GM19397 (cell line): Measurements from ENCODE around the gene CEBPA.

Source experiments
- ATAC-seq: cut with Tn5 transposase; IDR thresholded peaks from one replicate; pipeline ENCODE4 v1.9.1; 2021; ENCODE audit warnings: mild to moderate bottlenecking, moderate library complexity; ENCODE audit not compliant: unreplicated experiment

The CEBPA gene

DNA sequence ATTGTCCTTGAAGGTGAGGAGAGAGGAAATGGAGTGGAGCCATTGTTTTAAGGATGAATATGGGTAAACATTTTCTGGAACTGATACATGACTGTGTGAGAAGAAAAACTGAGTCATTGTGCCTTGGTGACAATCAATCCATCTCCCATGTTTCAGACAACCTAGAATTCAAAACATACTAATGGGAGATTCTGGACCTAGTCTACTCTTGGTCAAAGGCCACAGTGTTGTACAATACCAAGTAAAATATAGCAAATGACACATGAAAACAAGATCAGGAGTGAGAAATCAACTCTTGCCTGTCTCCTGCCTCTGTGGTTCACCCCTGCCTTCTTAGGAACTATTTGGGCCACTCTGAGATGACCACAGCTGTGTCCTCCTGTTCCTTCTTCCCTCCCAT, 13.1 kb downstream of the CEBPA start:
- ATAC-seq = no peak

DNA sequence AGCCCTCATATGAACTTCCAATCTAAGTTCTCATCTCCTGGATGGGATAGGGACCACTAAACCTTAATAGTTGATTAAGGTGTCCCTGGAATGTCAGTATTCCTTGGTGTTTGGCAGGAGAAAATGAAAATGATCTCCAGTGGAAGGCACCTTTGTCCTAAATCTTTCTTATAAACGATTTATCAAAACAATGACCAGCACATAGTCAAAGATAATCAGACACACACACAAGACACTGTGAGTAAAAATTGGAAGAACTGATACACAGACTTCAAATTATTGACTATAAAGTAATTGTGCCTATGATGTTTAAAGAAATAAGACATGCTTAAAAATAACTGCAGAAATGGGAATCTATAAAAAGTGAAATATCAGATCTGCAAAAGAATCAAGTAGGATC, 13.7 kb downstream of the CEBPA start:
- ATAC-seq = no peak

DNA sequence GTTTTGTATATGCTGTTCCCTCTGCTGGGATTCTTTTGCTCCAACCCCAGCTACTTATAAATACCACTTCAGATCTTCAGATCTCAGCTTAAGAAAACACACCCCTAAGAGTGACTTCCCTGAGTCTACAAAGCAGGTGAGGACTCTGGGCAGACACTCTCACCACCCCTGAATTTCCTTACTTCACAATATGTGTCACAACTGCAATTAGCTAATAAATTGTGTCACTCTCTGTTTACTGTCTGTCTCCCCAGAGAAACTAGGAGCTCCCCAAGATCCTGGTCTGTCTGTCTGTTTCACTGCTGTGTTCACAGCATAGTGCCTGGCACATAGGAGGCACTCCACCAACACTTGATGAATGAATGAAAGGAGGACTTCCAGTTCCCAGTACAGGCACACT, 14.4 kb downstream of the CEBPA start:
- no peak for ATAC-seq

DNA sequence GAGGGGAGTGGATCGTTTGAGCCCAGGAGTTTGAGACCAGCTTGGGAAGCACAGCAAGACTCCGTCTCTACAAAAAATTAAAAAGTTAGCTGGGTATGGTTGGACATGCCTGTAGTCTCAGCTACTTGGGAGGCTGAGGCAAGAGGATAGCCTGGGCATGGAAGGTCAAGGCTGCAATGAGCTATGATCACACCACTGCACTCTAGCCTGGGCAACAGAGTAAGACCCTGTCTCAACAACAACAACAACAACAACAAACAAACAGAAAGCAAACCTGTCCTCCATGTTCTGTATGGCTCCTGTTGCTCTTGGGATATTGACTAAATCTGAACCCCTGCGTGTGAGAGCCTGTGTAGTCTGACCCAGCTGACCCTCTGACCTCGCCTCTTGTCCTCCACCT, 14.9 kb downstream of the CEBPA start:
- ATAC-seq = no peak

DNA sequence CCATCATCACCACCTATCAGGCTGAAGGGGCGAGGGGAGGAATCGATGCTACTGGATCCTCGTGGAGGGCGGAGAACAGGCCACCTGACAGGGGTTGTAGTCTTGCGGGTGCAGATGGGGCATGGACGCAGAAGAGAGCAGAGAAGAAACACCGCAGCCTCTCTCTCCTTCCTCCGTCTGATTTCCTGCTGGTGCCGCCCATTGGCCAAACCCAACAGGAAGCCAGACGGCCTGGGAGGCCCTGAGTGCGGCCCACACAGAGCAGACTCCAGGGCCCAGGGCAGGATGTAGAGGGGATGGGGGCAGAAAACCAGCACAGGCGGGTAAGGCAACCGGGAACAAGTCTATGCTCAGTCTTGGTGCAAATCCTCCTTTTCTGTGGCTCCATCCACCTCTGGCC, 15.4 kb downstream of the CEBPA start:
- no peak for ATAC-seq

DNA sequence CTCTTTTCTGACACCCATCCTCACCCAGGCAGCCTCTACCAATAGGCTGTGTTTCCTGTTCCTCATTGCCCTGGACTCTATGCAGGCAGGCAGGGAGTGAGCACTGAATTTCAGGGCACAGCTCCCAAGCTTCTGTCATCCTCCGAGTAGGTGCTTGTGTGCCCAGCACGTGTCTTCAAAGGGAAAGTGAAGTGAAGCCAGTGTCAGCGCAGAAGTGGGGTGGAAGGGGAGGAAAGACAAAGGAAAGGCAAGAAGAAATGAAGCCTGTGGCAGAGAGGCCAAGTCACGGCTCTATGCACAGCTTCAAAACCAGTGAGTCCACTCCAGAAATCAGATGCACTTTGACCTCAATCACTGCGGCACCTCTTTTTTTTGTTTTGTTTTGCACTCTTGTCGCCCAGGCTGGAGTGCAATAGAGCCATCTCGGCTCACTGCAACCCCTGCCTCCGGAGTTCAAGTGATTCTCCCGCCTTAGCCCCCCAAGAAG, 16.9 kb downstream of the CEBPA start:
- no peak for ATAC-seq

DNA sequence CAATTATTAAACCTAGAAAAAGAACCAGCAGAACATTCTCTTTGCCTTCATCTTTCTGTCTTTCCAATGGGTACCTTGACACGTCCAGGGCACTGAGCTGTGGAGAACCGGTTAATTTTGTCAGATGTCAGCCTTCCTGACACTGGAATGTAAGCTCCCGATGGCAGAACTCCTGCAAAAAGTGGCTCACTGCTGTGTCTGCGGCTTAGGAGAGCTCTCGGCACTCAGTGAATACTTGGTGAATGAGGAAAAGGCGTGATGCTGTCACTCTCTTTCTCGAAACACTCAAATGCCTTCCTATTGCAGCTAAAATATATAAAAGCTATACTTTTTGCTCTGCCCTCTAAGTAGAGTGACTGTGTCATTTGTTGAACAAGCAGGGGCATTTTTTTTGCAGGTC, 17.6 kb downstream of the CEBPA start:
- no peak for ATAC-seq

DNA sequence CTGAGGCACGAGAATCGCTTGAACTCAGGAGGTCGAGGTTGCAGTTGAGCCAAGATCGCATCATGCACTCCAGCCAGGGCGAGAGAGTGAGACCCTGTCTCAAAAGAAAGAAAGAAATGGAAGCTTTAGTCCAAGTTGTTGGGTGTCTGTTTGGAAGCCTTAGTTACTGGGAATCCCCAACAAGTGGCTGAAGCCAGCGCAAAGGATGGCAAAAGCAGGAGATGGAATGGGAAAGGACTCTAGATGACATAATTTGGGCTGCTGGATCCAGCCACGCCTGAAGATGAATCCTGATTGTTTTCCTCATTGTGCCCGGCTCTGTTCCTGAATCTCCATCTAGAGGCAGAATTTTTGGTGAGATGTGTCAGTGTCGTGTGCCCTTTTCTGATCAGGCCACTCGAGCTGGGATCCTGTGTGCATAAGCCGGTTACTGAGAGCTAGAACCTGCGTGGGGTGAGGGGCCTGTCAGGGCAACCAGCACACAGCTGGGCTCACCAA, 18.1 kb downstream of the CEBPA start:
- no peak for ATAC-seq

DNA sequence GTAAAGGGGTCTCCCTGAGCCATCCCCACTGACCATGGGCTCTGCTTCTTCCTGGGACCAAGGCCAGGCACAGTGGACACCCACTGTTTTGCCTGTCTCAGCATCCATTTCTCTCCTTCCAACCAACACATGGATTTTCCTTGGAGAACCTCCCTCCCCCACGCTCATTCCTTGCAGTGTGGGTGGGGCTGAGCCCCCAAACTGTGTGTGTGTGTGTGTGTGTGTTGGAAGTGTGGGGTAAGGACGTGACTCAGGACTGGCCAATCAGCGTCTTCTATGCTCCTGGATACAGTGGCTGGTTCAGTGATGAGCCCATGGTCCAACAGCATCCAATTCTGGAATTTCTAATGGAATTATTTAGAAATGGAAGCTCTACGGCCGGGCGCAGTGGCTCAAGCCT, 18.7 kb downstream of the CEBPA start:
- no peak for ATAC-seq

DNA sequence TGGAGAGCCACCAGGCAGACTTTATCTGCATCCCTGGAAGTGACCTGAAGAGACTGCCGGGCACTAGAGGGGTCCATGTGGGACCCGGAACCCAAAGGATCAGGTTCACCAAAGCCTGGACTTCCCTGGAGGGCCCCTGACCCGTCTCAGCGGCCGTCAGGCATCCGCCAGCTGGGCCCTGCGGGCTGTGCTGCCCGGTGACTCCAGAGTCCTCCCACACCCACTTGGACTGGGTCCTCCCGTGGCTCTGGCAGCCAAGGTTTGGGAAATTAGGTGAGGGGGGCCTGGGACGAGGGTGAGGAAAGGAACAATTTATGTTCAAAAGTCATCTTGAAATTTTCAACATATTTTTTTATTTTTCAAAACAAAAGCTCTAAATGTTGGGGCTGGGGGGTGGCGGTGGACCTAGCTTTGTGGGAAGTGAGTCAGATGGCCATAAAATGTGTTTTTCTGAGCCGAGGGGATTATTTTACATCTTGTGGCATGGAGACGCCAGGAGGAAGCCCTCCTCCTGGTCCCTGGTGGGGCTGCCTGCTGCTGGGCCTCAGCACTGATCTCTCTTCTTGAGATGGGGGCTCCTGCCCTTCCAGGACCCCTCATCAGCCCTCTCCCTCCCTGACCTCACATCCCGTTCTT, 20.2 kb downstream of the CEBPA start:
- no peak for ATAC-seq

DNA sequence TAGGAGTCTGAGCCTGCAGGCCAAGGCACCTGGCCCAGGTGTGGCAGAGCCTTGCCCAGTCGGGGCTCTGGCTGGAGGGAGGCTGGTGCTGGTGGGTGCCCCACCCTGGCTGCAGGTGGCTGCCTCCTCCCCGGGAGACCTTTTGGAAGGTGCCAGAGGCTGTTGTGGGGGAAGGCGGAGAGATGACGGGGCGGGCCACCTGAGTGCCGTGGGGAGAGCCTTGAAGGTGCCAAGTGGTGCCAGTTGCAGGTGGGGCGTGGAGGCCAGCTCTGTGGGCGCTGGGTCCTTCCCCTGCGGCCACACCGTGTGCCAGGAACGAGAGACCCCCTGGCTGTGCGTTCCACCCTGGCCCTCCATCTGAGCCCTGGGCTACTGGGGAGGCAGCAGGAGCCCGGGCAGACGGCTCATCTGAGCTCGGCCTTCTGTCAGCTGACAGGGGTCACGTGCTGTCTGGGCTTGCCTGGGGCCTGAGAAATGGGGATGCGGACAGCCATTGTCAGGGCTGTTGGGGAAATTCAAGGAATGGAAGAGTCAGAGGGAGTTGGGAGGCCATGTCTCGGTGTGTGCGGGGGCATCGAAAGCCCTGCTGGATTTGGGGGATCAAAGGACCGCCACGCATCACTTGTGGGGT, 20.9 kb downstream of the CEBPA start:
- no peak for ATAC-seq

DNA sequence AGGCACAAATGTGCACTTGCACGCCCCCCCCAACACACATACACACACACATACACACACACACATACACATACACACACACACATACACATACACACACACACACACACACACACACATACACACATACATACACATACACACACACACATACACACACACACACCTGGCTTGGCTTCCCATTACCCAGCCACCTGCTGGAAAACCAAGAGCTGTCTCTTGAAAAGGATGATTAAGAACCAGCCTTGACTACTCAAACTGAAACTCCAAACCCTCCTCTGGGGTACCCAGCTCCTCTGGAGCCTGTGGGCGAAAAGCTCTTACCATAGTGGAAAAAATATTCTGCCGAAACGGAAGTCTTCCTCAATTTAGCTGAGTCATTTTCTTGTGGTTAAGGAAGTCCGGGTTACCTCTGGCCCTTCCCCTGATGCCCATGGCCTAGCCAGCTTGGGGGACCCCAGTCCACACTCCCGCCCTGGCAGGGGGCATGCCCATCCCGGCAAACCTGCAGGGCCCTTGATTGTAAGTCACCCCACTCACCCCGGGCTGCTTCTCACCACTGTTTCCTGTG, 21.9 kb downstream of the CEBPA start:
- ATAC-seq = peak; percentile 70

DNA sequence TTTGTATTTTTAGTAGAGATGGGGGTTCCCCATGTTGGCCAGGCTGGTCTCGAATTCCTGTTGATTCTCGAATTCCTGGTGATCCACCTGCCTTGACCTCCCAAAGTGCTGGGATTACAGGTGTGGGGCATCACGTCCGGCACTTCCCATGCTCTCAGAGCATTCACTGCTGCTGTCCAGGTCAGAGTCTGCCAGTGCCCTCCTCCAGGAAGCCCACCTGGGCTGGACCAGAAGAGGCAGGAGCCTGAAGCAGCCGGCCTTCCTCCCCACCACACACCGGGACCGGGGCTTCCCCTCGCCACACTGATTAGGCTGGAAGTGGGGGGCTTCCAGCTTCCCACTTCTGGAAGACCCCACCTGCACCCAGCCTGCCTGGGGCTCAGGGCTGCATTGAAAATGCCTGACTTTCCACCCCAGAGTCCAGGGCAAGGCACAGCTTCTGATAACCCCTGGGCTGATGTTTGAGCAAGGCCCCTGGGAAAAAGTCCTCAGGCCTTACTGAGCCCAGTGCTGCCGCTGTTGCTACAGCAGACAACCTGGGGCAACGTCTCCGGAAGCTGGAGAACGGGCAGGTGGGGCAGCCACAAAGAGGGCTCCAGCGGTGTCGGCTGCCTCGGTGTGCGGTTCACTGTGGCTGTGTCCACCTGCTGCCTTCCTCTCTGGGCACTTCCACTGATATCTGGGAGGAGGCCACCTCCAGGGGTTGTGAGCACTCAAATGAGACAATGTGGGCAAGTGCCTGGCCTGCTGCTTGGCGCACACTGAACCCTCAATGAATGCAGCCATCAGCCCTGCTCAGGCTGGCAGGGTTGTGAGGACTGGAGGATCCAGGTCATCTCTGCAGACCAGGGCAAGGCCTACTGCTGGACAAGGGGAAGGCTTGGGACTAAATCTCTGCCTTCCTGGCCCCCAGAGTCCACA, 22.6 kb downstream of the CEBPA start:
- no peak for ATAC-seq

DNA sequence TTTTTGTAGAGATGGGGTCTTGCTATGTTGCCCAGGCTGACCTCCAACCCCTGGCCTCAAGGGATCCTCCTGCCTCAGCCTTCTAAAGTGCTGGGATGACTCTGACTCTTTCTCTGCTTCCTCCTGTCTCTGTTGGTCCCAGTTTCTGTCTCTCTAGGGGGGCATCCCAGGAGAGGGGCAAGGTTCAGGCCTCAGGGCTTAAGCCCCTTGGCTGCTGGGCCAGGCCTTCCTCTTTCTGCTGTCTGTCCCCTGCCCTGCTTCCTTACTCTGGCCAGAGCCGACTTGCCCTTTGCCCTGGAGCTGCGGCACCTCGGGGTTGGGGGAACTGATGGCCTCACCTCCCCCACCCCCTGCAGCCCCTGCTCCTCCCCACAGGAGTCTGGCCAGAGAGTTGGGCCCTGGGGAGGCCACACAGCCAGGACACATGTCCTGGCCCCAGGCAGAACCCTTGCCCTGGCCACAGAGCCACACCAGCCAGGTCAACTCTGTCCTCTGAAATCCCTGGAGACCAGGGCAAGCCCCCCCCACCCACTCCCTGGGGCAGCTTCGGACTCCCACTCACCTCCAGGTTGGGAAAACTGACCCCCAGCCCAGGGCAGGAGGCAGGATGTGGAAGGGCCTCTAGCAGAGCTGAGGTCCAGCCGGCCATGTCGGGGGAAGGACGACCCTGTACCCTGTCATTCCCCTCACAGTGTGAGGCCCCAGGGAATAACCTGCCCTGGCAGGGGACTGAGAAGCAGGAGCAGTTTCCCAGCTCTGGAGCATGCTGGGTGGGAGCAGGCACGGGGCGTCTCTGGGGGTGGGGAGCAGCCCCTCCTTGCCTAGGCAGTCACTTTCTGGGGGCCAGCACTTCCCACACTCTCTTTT, 23.7 kb downstream of the CEBPA start:
- no peak for ATAC-seq

DNA sequence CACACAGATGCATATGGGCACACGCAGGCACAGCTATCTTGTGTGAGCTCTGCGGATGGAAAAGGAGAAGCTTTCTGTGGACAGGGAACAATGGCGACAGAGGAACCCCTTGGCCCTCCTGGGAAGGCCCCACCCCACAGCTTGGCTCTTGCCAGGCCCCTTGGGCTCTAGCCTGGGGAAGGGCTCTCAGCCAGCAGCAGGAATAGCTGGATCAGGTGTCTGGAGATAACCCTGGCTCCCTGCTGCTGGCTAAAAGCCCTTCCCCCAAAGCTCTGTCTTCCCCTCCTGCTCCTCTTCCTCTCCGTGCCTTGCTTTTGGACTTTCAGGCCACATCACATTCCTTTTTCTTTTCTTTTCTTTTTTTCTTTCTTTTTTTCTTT, 24.3 kb downstream of the CEBPA start:
- ATAC-seq = no peak

DNA sequence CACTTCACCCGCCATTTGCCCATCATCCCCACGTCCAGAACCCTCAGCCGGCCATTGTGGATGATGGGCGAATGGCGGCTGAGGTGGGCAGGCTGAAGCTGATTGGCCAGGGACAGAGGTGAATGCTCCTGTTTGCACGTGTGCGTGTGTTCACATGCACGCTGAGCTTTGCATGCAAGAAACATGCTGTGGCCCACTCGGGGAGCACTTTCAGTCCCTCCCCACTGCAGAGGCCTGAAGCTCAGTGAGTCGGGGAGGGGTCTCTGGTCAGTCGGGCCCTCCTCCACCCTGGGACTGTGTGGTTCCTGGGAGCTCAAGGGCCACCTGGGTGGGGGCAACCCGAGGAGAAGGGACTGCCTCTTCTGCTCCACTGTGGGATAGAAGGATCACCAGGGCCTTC, 24.9 kb downstream of the CEBPA start:
- ATAC-seq = no peak

DNA sequence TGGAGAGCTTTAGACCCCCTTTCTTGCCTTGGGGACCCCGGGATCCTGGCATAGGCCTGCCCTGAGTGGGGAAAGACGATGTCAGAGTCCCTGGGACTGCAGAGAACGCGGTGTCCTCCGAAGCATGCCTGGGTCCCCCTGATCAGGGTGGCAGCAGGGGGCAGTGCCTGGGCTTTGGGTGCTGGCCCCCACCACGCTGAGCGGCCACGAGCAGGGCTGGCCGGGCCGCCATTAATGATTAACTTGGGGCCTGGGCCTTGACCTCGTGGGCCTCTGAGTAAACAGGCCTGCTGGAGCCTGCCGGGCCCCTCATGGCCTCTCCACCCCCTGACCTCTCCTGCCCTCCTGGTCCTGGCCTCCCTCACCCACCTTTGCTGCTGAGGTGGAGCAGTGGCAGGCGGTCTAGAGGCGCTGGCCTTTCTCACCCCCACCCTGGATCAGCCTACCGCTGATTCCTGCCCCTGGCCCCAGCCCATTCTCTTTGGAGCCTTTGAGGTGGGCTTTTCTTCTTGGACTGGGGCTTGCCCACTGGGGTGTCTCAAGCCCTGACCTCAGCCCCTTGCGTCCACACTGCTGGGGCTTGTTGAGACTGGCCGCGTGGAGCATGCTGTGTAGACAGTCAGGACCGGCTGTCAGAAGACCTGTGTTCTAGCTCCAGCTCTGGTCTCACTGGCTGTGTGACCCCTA, 26.3 kb downstream of the CEBPA start:
- no peak for ATAC-seq

DNA sequence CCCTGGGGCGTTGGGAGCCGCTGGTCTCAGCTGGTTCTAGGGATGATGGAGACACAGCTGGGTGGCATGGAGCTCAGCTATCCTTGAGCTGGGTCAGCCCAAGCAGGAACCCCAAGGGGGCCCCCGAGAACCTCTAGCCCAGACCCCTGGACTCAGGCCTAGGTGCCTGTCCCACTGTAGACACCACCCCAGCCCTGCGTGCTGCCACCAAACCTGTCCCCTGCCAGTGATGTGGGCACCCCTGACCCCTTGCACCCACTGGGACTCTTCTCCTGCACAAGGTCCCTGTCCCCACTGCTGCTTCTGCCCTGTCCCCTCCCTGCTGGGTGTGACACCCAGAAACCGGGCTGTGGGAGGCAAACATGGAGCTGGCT, 26.8 kb downstream of the CEBPA start:
- ATAC-seq = no peak

DNA sequence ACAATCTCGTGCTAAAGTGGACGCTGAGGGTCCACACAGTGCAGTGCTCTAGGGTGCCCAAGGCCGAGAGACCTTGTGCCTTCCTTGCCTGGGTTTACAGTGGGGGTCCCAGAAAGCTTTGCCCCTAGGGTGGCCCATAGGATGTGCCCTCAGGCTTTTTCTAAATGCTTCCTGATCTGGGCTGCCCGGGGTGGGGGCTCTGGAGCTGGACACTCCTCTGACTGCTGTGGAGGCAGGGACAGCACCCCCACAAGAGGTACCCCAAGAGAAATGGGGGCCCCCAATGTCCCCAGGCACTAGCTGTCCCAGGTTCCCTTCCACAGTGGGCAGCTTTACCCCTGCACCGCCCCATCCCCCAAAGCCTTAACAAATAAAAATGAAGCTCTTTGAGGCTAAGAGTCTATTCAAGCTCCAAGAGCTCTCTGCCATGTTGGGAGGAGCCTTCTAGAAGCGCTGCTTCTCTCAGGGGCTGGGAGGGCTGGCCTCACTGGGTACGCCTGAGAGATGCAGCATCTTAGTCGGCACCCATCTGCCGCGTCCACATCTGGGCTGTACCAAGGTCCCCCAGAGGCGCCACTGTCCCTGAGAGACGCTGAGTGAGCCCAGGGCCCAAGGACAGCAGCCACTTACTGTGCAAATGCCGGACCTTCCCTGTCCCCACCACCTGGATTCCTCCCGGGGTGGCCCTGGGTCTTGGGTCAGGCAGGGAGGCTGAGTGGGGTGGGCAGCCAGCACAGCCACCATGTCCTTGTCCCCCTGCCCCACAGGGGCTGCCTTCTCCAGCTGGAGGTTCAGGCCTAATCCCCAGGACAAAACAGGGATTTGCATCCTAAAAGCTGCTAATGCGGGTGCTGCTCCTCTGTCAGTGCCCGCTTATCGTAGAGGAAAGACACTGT, 27.4 kb downstream of the CEBPA start:
- no peak for ATAC-seq
